PC-3 (cell line): ENCODE results near the gene CYB5R3.

ENCODE experiments used
- CTCF ChIP-seq: fragments of 300-600 bp; sonication (generic); conservative IDR thresholded peaks from 2 replicates; pipeline ENCODE4 v1.5.1; 2017; ENCODE audit warnings: antibody characterized with exemption, low read depth, mild to moderate bottlenecking, low read length
- EZH2 ChIP-seq: fragments of 300-600 bp; sonication (generic); IDR thresholded peaks from one replicate; pipeline ENCODE4 v1.6.1; 2017; ENCODE audit warnings: antibody characterized with exemption, mild to moderate bottlenecking, low read length; ENCODE audit not compliant: unreplicated experiment

GRCh38 chr22:42577623-42578240, 71.5 kb downstream of the CYB5R3 start:
- no peak for TF ChIP-seq EZH2
- TF ChIP-seq CTCF: no peak
